GM21423 (cell line): ENCODE measurements around the gene ZNF337.
"Not testable (repeated sequence)": the region's sequence is repeated elsewhere in the genome, so short reads cannot be mapped to it uniquely, and the experiment has no call there.

ENCODE experiments used
- ATAC-seq: cut with Tn5 transposase; IDR thresholded peaks from one replicate; pipeline ENCODE4 v1.9.1; 2021; ENCODE audit warnings: mild to moderate bottlenecking, moderate library complexity; ENCODE audit not compliant: unreplicated experiment

Gene ZNF337

GRCh38 chr20:25696371-25697131 lies at the start of gene ZNF337:
Gene ZNF337 (minus strand): TSS chr20:25696853. CDS start chr20:25686417, 10,436 bp downstream.
- ATAC-seq: peak; percentile 96

GRCh38 chr20:25745738-25746137 lies 49.1 kb upstream of the ZNF337 start:
- no peak for ATAC-seq

- no peak for ATAC-seq
Observed at GRCh38 chr20:25745100-25745499, 48.4 kb upstream of the ZNF337 start.

- no peak for ATAC-seq
Observed at GRCh38 chr20:25744261-25744660, 47.6 kb upstream of the ZNF337 start.

- no peak for ATAC-seq
Observed at GRCh38 chr20:25741088-25741487, 44.4 kb upstream of the ZNF337 start.

GRCh38 chr20:25739615-25740320 lies 43.1 kb upstream of the ZNF337 start:
- ATAC-seq: no peak

- no peak for ATAC-seq
Observed at GRCh38 chr20:25738198-25738597, 41.5 kb upstream of the ZNF337 start.

GRCh38 chr20:25733903-25734302 lies 37.2 kb upstream of the ZNF337 start:
- no peak for ATAC-seq

- no peak for ATAC-seq
Observed at GRCh38 chr20:25730862-25731261, 34.2 kb upstream of the ZNF337 start.

- ATAC-seq: no peak
Observed at GRCh38 chr20:25726357-25726756, 29.7 kb upstream of the ZNF337 start.

- no peak for ATAC-seq
Observed at GRCh38 chr20:25725639-25726038, 29.0 kb upstream of the ZNF337 start.

- no peak for ATAC-seq
Observed at GRCh38 chr20:25723975-25724374, 27.3 kb upstream of the ZNF337 start.

GRCh38 chr20:25720285-25720684 lies 23.6 kb upstream of the ZNF337 start:
- no peak for ATAC-seq

GRCh38 chr20:25718896-25719809 lies 22.5 kb upstream of the ZNF337 start:
- not testable (repeated sequence) for ATAC-seq

- no peak for ATAC-seq
Observed at GRCh38 chr20:25707695-25708094, 11.0 kb upstream of the ZNF337 start.

- no peak for ATAC-seq
Observed at GRCh38 chr20:25706793-25707192, 10.1 kb upstream of the ZNF337 start.

- no peak for ATAC-seq
Observed at GRCh38 chr20:25705830-25706351, 9.2 kb upstream of the ZNF337 start.

- ATAC-seq: not testable (repeated sequence)
Observed at GRCh38 chr20:25704303-25704702, 7.7 kb upstream of the ZNF337 start.

- ATAC-seq: not testable (repeated sequence)
Observed at GRCh38 chr20:25700835-25701234, 4.2 kb upstream of the ZNF337 start.

GRCh38 chr20:25699914-25700313 lies 3.3 kb upstream of the ZNF337 start:
- no peak for ATAC-seq

GRCh38 chr20:25697132-25697446 lies 436 bp upstream of the ZNF337 start:
- ATAC-seq: no peak
